Bronchus fibroblast of lung (primary cell): ENCODE results near the gene GTPBP10. TPM values are rescaled to one million over a fixed set of nuclear protein-coding genes. Genes with fewer than 3 reads are reported as not detected.

Experiments used
- total RNA-seq: library from RNA; depleted of rRNA; stranded (reverse); fragments of >200 nt; gene quantifications from 2 replicates; pipeline ENCODE4 v1.2.3, GENCODE V29; 2015

GTPBP10 gene, protein sequence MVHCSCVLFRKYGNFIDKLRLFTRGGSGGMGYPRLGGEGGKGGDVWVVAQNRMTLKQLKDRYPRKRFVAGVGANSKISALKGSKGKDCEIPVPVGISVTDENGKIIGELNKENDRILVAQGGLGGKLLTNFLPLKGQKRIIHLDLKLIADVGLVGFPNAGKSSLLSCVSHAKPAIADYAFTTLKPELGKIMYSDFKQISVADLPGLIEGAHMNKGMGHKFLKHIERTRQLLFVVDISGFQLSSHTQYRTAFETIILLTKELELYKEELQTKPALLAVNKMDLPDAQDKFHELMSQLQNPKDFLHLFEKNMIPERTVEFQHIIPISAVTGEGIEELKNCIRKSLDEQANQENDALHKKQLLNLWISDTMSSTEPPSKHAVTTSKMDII
- total RNA-seq = 13.2 and 17.5 TPM in 2 replicates

DNA sequence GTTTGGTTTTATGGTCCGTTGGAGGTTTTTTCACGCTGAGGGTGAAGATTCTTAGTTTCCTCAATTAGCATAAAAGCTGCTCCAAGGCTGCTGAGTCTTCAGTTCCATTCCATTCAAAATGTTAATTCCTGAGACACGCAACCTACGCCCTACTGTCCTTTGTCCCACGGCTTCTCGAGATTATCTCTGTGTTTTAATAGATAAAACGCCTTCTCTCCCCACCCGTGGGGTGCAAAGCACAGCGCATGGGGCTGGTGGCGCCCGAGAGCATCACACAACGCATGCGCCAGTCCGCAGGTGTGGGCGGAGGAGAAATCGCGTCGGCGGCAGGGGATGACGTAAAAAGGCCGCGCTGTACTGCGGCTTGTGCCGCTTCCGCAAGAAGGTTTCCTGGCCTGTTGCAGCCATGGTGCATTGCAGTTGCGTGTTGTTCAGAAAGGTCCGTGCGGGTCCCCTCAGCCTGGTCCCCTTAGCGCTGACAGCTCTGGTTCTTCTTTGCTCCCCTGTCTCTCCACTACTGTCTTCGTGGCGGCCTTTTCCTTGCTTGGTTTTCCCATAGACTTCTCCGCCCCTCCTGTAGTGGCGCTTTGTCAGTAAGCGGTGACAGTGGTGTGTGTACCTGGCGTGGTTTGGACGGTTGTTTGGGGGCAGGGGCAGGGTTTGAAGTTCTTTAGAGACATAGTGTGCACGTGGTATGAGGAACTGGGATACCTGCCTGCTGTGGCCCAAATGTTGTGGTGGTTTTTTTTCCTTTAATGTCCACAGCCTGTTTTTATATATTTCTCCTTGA lies at the start of gene GTPBP10:
Gene GTPBP10 (plus strand): TSS at position 381 of the 790 bp plus-strand sequence. CDS start 26 bp downstream, at position 407.

DNA sequence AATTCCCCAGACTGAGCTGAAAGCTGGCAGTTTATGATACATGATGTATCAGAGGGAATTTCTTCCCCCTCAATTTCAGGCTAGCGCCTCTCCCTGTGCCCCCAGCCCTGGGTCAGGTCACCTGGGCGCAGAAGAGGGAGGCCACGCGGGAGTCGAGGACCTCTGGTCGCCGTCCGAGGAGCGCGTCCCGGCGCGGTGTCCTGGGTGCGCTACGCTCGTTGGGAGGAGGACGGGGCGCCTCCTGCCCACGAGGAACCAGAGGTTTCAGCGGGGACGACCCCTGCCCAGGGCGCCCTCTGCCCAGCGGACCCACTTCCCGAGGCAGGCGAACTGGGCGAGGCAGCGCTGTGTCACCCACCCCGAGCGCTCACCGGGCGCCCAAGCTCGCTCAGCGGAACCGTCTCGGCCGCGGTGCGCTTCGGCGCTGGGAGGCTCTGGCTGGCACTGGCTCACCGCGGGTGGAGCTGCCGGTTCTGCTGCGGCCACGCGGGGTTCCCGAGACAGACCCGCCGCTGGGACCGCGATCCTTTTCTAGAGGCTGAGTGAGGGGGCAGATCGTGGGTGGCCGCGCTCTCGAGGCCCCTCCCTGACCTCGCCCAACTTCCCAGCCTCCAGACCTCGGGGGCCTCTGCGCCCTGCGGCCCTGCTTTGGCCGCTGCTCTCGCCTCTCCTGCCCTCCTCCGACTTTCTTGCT lies 25.6 kb upstream of the GTPBP10 start, which contains the start of gene FAM237B:
Gene FAM237B (minus strand): TSS at position 504 of the 694 bp plus-strand sequence. CDS start 1,556 bp downstream, outside the sequence.

DNA sequence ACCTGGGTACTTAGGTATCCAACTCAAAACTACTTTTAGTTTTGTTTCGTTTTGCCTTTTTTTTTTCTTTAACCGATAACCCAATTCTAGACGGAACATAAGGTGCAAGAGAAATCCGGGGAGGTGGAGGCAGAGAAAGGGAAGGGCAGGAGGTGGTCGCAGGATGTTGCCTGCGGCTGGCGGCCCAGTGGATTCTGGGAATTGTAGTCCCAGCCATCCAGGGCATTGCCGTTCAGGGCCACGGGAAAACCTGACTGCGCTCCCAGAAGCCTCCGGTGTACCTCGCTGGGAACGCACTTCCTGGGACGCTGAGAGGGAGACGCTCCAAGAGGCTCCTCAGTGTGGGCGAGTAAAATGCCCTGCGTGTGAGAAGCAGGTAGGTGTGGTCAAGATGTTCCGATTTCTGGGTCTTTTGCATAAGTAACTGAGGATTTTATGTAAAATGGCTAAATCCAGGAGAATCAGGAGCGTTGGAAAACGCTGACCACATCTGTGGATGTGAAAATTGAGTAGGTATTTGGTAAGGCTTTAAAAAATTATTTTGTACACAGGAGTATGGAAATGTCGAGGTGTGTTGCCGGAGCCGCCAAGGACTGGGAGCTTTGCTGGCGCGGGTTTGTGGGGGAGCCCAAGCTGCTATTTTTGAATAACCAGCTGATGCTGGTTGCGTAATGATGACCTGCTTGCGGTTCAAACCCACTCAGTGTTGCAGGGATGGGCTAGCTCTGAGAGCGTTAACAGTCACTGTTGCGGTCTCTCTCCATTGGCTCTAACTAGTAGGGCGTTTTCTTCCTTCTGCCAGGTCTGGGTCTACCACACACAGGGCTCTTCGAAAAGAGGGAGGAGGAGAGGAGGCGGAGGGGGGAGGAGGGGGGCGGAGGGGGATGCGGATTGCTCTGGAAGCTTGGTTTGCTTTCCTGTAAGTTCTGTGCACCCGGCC lies 56.9 kb downstream of the GTPBP10 start, which contains the start of gene CLDN12:
Gene CLDN12 (plus strand): TSS at position 288 of the 940 bp plus-strand sequence. CDS start 9,216 bp downstream, outside the sequence.

Other genes starting within 250 kb of the GTPBP10 start
- gene STEAP1, start 192.2 kb upstream of the GTPBP10 start, total RNA-seq = 30.0 and 39.5 TPM in 2 replicates
- 5.5 and 6.8 TPM in 2 replicates for gene STEAP2, start 135.0 kb upstream of the GTPBP10 start, total RNA-seq
- gene CFAP69, start 101.5 kb upstream of the GTPBP10 start, total RNA-seq = 0.30 and 0.67 TPM in 2 replicates
- not detected in 2 replicates for gene FAM237B, start 25.4 kb upstream of the GTPBP10 start, total RNA-seq
- 14.5 and 17.2 TPM in 2 replicates for gene CLDN12, start 56.7 kb downstream of the GTPBP10 start, total RNA-seq
- gene PTTG1IP2, start 122.9 kb downstream of the GTPBP10 start, total RNA-seq = not detected in 2 replicates
- 10.7 and 12.1 TPM in 2 replicates for gene CDK14, start 249.6 kb downstream of the GTPBP10 start, total RNA-seq